Liver (tissue), 3 donors: Measurements from ENCODE around the gene UROC1.

Experiments
- JUND ChIP-seq, 2 donors: IDR thresholded peaks; 2 replicates each; pipeline ENCODE4 v1.6.1; 2016; ENCODE audit warnings: antibody characterized with exemption in 2 of 2
- RAD21 ChIP-seq, 2 donors: IDR thresholded peaks; 2 replicates each; pipeline ENCODE4 v1.6.1; 2016; ENCODE audit warnings: antibody characterized with exemption in 2 of 2, mild to moderate bottlenecking in 2 of 2
- TF ChIP-seq, protein P1 (sequence below): fragments of 150-350 bp; IDR thresholded peaks from 2 replicates; pipeline ENCODE4 v1.5.1; 2017; ENCODE audit warnings: improper control_type of control experiment, low read depth, low read length; ENCODE audit not compliant: missing input control
- donor health status: healthy.
- donor health status: healthy.

DNA sequence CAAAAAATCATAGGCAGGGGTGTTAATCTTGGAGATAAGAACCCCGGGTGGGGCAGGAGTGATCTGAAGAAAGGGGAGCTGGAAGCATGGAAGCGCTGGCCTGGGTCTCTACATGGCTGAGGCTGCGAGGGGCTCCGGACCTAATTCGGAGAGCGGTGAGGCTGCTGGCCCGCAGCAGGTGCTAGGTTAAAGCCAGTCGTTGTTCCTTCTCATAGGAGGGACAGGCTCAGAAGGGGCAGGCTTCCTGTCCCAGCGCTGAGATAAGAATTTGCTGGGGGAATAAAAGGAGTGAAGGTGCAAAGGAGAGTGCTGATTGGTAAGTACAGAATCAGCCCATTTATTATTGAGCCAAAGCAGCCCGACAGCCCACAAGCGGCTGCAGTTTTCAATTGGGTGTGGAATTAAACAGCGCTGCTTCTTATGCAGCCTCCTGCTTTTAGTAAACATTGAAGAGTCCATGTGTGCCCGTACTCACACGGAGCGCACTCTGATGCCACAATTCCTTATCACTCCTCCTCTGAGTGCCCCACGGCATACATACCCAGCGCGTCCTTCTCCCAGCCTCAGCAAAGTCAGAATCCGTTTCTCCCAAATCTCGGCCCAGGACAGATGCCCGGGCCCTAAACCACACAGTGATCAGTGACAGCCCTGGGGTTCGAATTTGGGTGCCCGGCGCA lies 23.5 kb upstream of the UROC1 start:
- TF ChIP-seq RAD21 (IDR thresholded peaks at IDR 0.05) (no peak), JUND (IDR thresholded peaks at IDR 0.05) (no peak)
- TF ChIP-seq, protein P1, sequence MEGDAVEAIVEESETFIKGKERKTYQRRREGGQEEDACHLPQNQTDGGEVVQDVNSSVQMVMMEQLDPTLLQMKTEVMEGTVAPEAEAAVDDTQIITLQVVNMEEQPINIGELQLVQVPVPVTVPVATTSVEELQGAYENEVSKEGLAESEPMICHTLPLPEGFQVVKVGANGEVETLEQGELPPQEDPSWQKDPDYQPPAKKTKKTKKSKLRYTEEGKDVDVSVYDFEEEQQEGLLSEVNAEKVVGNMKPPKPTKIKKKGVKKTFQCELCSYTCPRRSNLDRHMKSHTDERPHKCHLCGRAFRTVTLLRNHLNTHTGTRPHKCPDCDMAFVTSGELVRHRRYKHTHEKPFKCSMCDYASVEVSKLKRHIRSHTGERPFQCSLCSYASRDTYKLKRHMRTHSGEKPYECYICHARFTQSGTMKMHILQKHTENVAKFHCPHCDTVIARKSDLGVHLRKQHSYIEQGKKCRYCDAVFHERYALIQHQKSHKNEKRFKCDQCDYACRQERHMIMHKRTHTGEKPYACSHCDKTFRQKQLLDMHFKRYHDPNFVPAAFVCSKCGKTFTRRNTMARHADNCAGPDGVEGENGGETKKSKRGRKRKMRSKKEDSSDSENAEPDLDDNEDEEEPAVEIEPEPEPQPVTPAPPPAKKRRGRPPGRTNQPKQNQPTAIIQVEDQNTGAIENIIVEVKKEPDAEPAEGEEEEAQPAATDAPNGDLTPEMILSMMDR = no peak
